Psoas muscle (tissue), 8 donors: ENCODE measurements around the gene SERPING1. TPM values are rescaled to one million over a fixed set of nuclear protein-coding genes. Genes with fewer than 3 reads are reported as not detected.

Source experiments
- ATAC-seq, 4 donors: fragments of 200-7000 bp; cut with Tn5 transposase; one replicate each; pipeline ENCODE4 v1.9.1; 2020; ENCODE audit warnings: moderate library complexity in 3 of 4, mild to moderate bottlenecking in 2 of 4
- DNase-seq, 2 donors: peaks; one replicate each; pipeline ENCODE4 v3.0.0-alpha.2; 2020
- H3K27ac ChIP-seq: fragments of 200-600 bp; one replicate; pipeline ENCODE4 v1.8.0; 2022
- H3K27me3 ChIP-seq, 3 donors: fragments of 200-600 bp in 1 of 3; one replicate each; pipeline versions ENCODE4 v1.6.1 to v1.8.0; 2013 to 2022; ENCODE audit warnings: low read length in 2 of 3, mild to moderate bottlenecking in 2 of 3, moderate library complexity in 1 of 3; ENCODE audit not compliant: insufficient read depth in 3 of 3
- H3K36me3 ChIP-seq, 2 donors: fragments of 200-600 bp in 1 of 2; one replicate each; pipeline versions ENCODE4 v1.6.1 to v1.8.0; 2013 to 2022; ENCODE audit warnings: low read depth in 1 of 2, mild to moderate bottlenecking in 1 of 2, moderate library complexity in 1 of 2; ENCODE audit not compliant: insufficient read depth in 1 of 2
- H3K4me1 ChIP-seq: fragments of 200-600 bp; one replicate; pipeline ENCODE4 v1.8.0; 2022
- H3K4me3 ChIP-seq: fragments of 200-600 bp; one replicate; pipeline ENCODE4 v1.8.0; 2022; ENCODE audit warnings: mild to moderate bottlenecking
- H3K9me3 ChIP-seq: fragments of 200-600 bp; one replicate; pipeline ENCODE4 v1.8.0; 2022
- WGBS, 3 donors: extraction: QIAGEN DNeasy Blood & Tissue Kit; methylation state at CpG; one replicate each; pipeline versions ENCODE4 v1.1.6 to v1.1.7; 2013; 5-methylcytosine and 5-hydroxymethylcytosine counted together
- intact Hi-C, 2 donors: fragments of 100-400 bp; cut with DNase I; formaldehyde crosslinking; loops; one replicate each; pipeline versions ENCODE4 v1.11.0 to v1.14.2; 2022
- polyA plus RNA-seq, 3 donors: library from polyadenylated mRNA; stranded (reverse); fragments of 200-250 nt; gene quantifications; one replicate each; pipeline ENCODE4 v1.2.3, GENCODE V29; 2013
- total RNA-seq, 4 donors: library from RNA; stranded (reverse); fragmentation: NEBNext Ultra II Directional in 2 of 4; extraction: Animal tissue kit (Norgen Biotek cat#: 25700) in 2 of 4; gene quantifications; one replicate each; pipeline versions ENCODE4 v1.2.1 to v1.2.4, GENCODE V29; 2021 to 2023
- TF ChIP-seq, protein P1 (sequence below): fragments of 200-600 bp; IDR thresholded peaks from one replicate; pipeline ENCODE4 v1.8.0; 2022; ENCODE audit warnings: antibody characterized with exemption
- donor health status: healthy with polysubstance abuse.
- donor health status: DM: no; HTN: no; CAD: no; lungs with moderate emphysema.
- donor health status: Bipolar disorder and iron deficiency.
- donor health status: healthy.
- donor health status: DM: yes; HTN: yes; CAD: no.
- donor health status: DM: no; HTN: no; CAD: no.
- donor health status: DM: no; HTN: no; CAD: no.
- donor health status: DM: yes; HTN: yes; CAD: no.

The SERPING1 gene
- total and polyA plus RNA-seq, 7 donors: 42.6 to 97.3 (median 69.8) TPM

DNA sequence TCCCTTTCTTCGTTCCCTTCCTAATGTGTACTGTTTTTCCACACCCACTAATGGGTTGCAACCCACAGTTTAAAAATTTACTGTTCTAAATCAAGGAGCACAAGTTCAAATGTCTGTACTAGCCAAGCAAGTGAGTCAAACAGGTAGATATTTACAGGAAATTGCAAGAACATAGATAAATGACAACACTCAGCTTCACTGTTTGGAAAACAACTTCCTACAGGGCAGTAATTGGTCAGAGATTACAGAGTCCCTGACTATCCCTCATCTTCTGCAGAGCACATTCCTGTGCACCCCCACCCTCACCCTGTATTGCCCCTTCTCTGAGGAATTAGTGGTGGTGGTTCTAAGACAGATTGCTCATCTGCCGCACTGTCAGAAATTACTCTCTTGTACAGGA is 1.9 kb downstream of the SERPING1 start:
- H3K4me3 ChIP-seq: peak overlapping the region; percentile 61

DNA sequence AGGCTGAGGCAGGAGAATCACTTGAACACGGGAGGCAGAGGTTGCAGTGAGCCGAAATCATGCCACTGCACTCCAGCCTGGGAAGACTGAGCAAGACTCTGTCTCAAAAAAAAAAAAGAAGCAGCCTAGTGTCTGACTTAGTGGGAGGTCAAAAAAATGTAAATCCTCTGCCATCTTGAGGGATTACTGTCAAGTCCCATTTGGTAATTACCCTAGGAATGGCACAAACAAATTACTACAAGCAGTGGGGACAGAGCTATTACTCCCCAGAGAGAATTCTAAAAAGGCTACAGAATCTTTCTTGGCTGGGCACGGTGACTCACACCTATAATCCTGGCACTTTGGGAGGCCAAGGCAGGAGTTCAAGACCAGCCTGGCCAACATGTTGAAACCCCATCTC is 3.8 kb downstream of the SERPING1 start:
- Histone ChIP-seq H3K27me3 (peaks cover 0 to 12% (median 0%) of the 10 kb centered on the region in 3 donors), H3K27ac (no peak overlapping the region), H3K4me3 (no peak overlapping the region), H3K4me1 (no peaks in the 10 kb centered on the region), H3K9me3 (no peaks in the 10 kb centered on the region), H3K36me3 (peaks cover 0 to 10% of the 10 kb centered on the region in 2 donors)
- DNase-seq (peak in 1 of 2 donors; percentile 19), ATAC-seq (no peak)
- intact Hi-C loops: no loop called here
- TF ChIP-seq, protein P1, sequence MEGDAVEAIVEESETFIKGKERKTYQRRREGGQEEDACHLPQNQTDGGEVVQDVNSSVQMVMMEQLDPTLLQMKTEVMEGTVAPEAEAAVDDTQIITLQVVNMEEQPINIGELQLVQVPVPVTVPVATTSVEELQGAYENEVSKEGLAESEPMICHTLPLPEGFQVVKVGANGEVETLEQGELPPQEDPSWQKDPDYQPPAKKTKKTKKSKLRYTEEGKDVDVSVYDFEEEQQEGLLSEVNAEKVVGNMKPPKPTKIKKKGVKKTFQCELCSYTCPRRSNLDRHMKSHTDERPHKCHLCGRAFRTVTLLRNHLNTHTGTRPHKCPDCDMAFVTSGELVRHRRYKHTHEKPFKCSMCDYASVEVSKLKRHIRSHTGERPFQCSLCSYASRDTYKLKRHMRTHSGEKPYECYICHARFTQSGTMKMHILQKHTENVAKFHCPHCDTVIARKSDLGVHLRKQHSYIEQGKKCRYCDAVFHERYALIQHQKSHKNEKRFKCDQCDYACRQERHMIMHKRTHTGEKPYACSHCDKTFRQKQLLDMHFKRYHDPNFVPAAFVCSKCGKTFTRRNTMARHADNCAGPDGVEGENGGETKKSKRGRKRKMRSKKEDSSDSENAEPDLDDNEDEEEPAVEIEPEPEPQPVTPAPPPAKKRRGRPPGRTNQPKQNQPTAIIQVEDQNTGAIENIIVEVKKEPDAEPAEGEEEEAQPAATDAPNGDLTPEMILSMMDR: no peak
- 72 to 89% (median 77%) methylated on average over 3 of the region's 3 CpGs for WGBS, 3 donors

More for the DNA sequence above, 1.9 kb downstream of the SERPING1 start:
- peaks cover 0 to 12% (median 0%) of the 10 kb centered on the region in 3 donors for H3K27me3 ChIP-seq
- no peaks in the 10 kb centered on the region for H3K4me1 ChIP-seq
- intact Hi-C loops: no loop called here
- ATAC-seq: no peak
- TF ChIP-seq, protein P1: no peak
- peak overlapping the region; percentile 68 for H3K27ac ChIP-seq
- no peaks in the 10 kb centered on the region for H3K9me3 ChIP-seq
- no peak for DNase-seq
- peaks cover 0 to 2% of the 10 kb centered on the region in 2 donors for H3K36me3 ChIP-seq
- WGBS, 3 donors: 38 to 61% (median 41%) methylated on average over 2 of the region's 2 CpGs

- no peaks in the 10 kb centered on the region for H3K27me3 ChIP-seq
- no peak overlapping the region for H3K4me3 ChIP-seq
- H3K9me3 ChIP-seq: no peaks in the 10 kb centered on the region
- H3K4me1 ChIP-seq: no peaks in the 10 kb centered on the region
- intact Hi-C loops: no loop called here
- ATAC-seq: no peak
- H3K27ac ChIP-seq: no peak overlapping the region
- no peak for DNase-seq
- TF ChIP-seq, protein P1: no peak
- WGBS, 3 donors: 43 to 57% (median 48%) methylated on average over 8 of the region's 8 CpGs
- H3K36me3 ChIP-seq: peaks cover 0 to 24% of the 10 kb centered on the region in 2 donors
Observed at GRCh38 chr11:57604296-57605027, 7.0 kb downstream of the SERPING1 start.

DNA sequence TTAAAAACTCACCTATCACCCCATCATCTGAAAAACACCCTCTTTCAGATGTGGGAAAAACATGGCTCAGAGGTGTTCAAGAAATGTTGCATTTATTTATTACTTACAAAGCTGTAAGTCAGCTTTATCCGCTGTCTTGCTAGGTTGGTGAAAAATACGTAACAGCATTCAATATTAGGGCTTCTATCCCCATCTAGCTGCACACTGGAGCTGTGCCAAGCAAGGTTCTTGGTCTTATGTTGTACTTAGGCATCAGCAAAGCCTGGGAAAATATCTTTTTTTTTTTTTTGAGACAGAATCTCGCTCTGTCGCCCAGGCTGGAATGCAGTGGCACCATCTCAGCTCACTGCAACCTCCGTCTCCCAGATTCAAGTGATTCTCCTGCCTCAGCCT is 7.5 kb downstream of the SERPING1 start:
- intact Hi-C loops: no loop called here
- WGBS, 3 donors: 84 to 92% (median 88%) methylated on average over 5 of the region's 5 CpGs

More for the DNA sequence above, 7.5 kb downstream of the SERPING1 start:
- TF ChIP-seq, protein P1: no peak
- Histone ChIP-seq H3K4me3 (no peak overlapping the region), H3K9me3 (no peaks in the 10 kb centered on the region), H3K4me1 (no peaks in the 10 kb centered on the region), H3K27ac (no peak overlapping the region), H3K36me3 (peaks cover 0 to 24% of the 10 kb centered on the region in 2 donors), H3K27me3 (no peaks in the 10 kb centered on the region)
- DNase-seq (no peak), ATAC-seq (no peak)
